ENCODE data around the gene KCND3.

Gene KCND3

DNA sequence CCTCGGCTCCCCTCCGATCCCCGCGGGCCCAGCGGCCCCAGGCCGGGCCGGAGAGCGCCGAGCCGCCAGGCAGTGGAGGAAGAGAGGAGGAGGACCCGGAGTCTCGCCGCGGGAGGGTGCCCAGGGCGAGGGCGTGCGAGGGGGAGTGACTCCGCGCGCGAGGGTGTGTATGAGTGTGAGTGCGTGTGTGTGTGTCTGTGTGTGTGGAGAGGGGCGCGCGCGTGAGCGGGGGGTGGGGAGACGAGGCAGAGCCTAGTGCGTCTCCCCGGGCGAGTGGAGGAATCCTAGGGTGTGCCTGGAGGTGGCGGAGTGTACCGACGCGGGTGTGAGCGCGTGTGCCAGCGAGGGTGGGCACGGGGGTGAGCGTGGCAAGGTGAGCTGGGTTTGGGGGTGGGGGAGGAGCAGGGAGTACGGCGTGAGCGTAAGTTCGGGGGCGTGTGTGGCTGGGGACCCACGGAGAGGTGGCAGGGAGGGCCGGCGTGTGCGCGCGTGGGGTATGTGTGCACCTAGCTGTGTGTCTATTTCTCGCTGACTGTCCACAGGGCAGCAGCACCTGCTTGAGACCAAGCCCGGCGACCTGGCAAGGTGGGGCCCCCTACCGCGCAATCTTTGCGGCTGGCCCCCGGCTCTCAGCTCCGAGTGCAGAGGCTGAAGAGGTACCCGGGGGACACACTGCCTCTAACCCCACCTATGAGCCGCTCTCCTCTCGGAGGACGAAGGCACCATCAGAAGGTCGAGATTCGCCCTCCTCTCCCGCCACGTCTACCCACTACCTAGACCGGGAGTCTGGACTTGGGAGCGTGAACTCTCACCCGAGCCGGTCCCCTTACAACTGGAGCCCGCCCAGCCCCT, 784 bp upstream of the KCND3 start (continued):
- TF ChIP-seq PRDM4 (tag by site-specific recombination; IDR thresholded peaks at IDR 0.05) (peak; percentile 59; the same call in 1 of the 2 replicates), OVOL3 (tag by site-specific recombination; IDR thresholded peaks at IDR 0.05) (no peak), ZNF341 (tag by site-specific recombination; IDR thresholded peaks at IDR 0.05; ENCODE audit: low read depth) (no peak), ZNF292 (tag by site-specific recombination; IDR thresholded peaks at IDR 0.05; ENCODE audit: borderline replicate concordance, low read depth) (no peak), ZXDB (tag by site-specific recombination; IDR thresholded peaks at IDR 0.05) (peak; percentile 26; the same call in 1 of the 2 replicates), GLIS1 (tag by site-specific recombination; IDR thresholded peaks at IDR 0.05) (peak; percentile 63; the same call in 1 of the 2 replicates), MZF1 (tag by site-specific recombination; IDR thresholded peaks at IDR 0.05; ENCODE audit: borderline replicate concordance) (no peak), ZNF37A (tag by site-specific recombination; IDR thresholded peaks at IDR 0.05) (no peak), ZNF704 (tag by site-specific recombination; IDR thresholded peaks at IDR 0.05) (no peak), SP3 (tag by site-specific recombination; IDR thresholded peaks at IDR 0.05) (peak; percentile 72), ZNF155 (tag by site-specific recombination; IDR thresholded peaks at IDR 0.05) (no peak), ZNF266 (tag by site-specific recombination; IDR thresholded peaks at IDR 0.05; ENCODE audit: low read depth) (peak; percentile 33; the same call in 1 of the 2 replicates), ZNF274 (IDR thresholded peaks at IDR 0.05; ENCODE audit: low read length) (no peak), ZNF274 (tag by site-specific recombination; IDR thresholded peaks at IDR 0.05; ENCODE audit: borderline replicate concordance) (no peak), ZNF645 (tag by site-specific recombination; IDR thresholded peaks at IDR 0.05) (peak; percentile 62; the same call in 1 of the 2 replicates), ZNF830 (tag by site-specific recombination; IDR thresholded peaks at IDR 0.05; ENCODE audit: low read depth) (no peak), ZNF19 (tag by site-specific recombination; IDR thresholded peaks at IDR 0.05; ENCODE audit: low read depth) (no peak), ZSCAN23 (tag by site-specific recombination; IDR thresholded peaks at IDR 0.05) (no peak), GLIS2 (tag by site-specific recombination; IDR thresholded peaks at IDR 0.05) (peak; percentile 95), ZNF510 (tag by site-specific recombination; IDR thresholded peaks at IDR 0.05; ENCODE audit: insufficient replicate concordance) (no peak), ZNF558 (tag by site-specific recombination; IDR thresholded peaks at IDR 0.05) (no peak), ZNF792 (tag by site-specific recombination; IDR thresholded peaks at IDR 0.05) (peak; percentile 74; the same call in 1 of the 2 replicates)
- TF ChIP-seq, protein P1, sequence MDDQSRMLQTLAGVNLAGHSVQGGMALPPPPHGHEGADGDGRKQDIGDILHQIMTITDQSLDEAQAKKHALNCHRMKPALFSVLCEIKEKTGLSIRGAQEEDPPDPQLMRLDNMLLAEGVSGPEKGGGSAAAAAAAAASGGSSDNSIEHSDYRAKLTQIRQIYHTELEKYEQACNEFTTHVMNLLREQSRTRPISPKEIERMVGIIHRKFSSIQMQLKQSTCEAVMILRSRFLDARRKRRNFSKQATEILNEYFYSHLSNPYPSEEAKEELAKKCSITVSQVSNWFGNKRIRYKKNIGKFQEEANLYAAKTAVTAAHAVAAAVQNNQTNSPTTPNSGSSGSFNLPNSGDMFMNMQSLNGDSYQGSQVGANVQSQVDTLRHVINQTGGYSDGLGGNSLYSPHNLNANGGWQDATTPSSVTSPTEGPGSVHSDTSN (CRISPR knock-in tag; IDR thresholded peaks at IDR 0.05), result no peak
- TF ChIP-seq, protein P2, sequence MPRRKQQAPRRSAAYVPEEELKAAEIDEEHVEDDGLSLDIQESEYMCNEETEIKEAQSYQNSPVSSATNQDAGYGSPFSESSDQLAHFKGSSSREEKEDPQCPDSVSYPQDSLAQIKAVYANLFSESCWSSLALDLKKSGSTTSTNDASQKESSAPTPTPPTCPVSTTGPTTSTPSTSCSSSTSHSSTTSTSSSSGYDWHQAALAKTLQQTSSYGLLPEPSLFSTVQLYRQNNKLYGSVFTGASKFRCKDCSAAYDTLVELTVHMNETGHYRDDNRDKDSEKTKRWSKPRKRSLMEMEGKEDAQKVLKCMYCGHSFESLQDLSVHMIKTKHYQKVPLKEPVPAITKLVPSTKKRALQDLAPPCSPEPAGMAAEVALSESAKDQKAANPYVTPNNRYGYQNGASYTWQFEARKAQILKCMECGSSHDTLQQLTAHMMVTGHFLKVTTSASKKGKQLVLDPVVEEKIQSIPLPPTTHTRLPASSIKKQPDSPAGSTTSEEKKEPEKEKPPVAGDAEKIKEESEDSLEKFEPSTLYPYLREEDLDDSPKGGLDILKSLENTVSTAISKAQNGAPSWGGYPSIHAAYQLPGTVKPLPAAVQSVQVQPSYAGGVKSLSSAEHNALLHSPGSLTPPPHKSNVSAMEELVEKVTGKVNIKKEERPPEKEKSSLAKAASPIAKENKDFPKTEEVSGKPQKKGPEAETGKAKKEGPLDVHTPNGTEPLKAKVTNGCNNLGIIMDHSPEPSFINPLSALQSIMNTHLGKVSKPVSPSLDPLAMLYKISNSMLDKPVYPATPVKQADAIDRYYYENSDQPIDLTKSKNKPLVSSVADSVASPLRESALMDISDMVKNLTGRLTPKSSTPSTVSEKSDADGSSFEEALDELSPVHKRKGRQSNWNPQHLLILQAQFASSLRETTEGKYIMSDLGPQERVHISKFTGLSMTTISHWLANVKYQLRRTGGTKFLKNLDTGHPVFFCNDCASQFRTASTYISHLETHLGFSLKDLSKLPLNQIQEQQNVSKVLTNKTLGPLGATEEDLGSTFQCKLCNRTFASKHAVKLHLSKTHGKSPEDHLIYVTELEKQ (tag by site-specific recombination; IDR thresholded peaks at IDR 0.05; ENCODE audit: borderline replicate concordance), result no peak
- TF ChIP-seq, protein P3, sequence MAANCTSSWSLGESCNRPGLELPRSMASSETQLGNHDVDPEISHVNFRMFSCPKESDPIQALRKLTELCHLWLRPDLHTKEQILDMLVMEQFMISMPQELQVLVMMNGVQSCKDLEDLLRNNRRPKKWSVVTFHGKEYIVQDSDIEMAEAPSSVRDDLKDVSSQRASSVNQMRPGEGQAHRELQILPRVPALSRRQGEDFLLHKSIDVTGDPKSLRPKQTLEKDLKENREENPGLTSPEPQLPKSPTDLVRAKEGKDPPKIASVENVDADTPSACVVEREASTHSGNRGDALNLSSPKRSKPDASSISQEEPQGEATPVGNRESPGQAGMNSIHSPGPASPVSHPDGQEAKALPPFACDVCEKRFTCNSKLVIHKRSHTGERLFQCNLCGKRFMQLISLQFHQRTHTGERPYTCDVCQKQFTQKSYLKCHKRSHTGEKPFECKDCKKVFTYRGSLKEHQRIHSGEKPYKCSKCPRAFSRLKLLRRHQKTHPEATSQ (tag by site-specific recombination; IDR thresholded peaks at IDR 0.05), result peak; percentile 93; the same call in 1 of the 2 replicates
- TF ChIP-seq, protein P4, sequence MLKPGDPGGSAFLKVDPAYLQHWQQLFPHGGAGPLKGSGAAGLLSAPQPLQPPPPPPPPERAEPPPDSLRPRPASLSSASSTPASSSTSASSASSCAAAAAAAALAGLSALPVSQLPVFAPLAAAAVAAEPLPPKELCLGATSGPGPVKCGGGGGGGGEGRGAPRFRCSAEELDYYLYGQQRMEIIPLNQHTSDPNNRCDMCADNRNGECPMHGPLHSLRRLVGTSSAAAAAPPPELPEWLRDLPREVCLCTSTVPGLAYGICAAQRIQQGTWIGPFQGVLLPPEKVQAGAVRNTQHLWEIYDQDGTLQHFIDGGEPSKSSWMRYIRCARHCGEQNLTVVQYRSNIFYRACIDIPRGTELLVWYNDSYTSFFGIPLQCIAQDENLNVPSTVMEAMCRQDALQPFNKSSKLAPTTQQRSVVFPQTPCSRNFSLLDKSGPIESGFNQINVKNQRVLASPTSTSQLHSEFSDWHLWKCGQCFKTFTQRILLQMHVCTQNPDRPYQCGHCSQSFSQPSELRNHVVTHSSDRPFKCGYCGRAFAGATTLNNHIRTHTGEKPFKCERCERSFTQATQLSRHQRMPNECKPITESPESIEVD (tag by site-specific recombination; IDR thresholded peaks at IDR 0.05), result no peak
